H1 (cell line): ENCODE results near the gene HMOX2. TPM values are rescaled to one million over a fixed set of nuclear protein-coding genes. Genes with fewer than 3 reads are reported as not detected.

ENCODE experiments used
- CHD2 ChIP-seq: IDR thresholded peaks from 2 replicates; pipeline ENCODE4 v1.6.1; 2012; ENCODE audit warnings: low read length, improper control_type of control experiment
- CTBP2 ChIP-seq: IDR thresholded peaks from 2 replicates; pipeline ENCODE4 v1.7.0; 2011; ENCODE audit warnings: borderline replicate concordance, mild to moderate bottlenecking, moderate library complexity, mixed read lengths, low read length; ENCODE audit not compliant: insufficient read depth, insufficient read length
- CTCF ChIP-seq, 3 experiments: IDR thresholded peaks; 1 replicate in 2 of 3; 2 replicates in 1 of 3; pipeline versions ENCODE4 v1.5.1 to v1.6.1; 2011; ENCODE audit warnings: low read length in 3 of 3, mild to moderate bottlenecking in 3 of 3, inconsistent platforms in 2 of 3, low read depth in 1 of 3, moderate library complexity in 1 of 3; ENCODE audit not compliant: insufficient read depth in 1 of 3; ENCODE audit errors: control extremely low read depth in 1 of 3
- GABPA ChIP-seq: IDR thresholded peaks from 2 replicates; pipeline ENCODE4 v1.6.1; 2011; ENCODE audit warnings: mild to moderate bottlenecking, low read length, moderate library complexity, borderline replicate concordance; ENCODE audit not compliant: insufficient read depth
- HDAC2 ChIP-seq, 2 experiments: fragments of 300-600 bp in 1 of 2; sonication (generic) in 1 of 2; IDR thresholded peaks; 2 replicates each; pipeline ENCODE4 v1.6.1; 2011 to 2012; ENCODE audit warnings: low read depth in 2 of 2, low read length in 2 of 2, mild to moderate bottlenecking in 2 of 2, moderate library complexity in 2 of 2, borderline replicate concordance in 1 of 2, inconsistent platforms in 1 of 2
- JUN ChIP-seq: IDR thresholded peaks from 2 replicates; pipeline ENCODE4 v1.6.1; 2011; ENCODE audit warnings: low read depth, mild to moderate bottlenecking, improper control_type of control experiment, low read length
- KDM1A ChIP-seq: fragments of 200-600, 300-600 bp; sonication (generic); IDR thresholded peaks from 2 replicates; pipeline ENCODE4 v1.7.1; 2016; ENCODE audit warnings: mild to moderate bottlenecking, low read length, borderline replicate concordance
- KDM4A ChIP-seq: IDR thresholded peaks from one replicate; pipeline ENCODE4 v1.7.1; 2012; ENCODE audit warnings: low read depth, mild to moderate bottlenecking, moderate library complexity, low read length, inconsistent platforms; ENCODE audit not compliant: severe bottlenecking
- MAX ChIP-seq: IDR thresholded peaks from 2 replicates; pipeline ENCODE4 v1.6.1; 2012; ENCODE audit warnings: inconsistent platforms
- NRF1 ChIP-seq: IDR thresholded peaks from 2 replicates; pipeline ENCODE4 v1.6.1; 2011; ENCODE audit warnings: mild to moderate bottlenecking, low read depth, low read length, improper control_type of control experiment
- POU5F1 ChIP-seq: IDR thresholded peaks from 2 replicates; pipeline ENCODE4 v1.6.1; 2011; ENCODE audit warnings: low read depth, mild to moderate bottlenecking, low read length, moderate library complexity
- RFX5 ChIP-seq: IDR thresholded peaks from 2 replicates; pipeline ENCODE4 v1.6.1; 2011; ENCODE audit warnings: low read depth, low read length, improper control_type of control experiment, borderline replicate concordance
- SIRT6 ChIP-seq: IDR thresholded peaks from one replicate; pipeline ENCODE4 v1.7.1; 2012; ENCODE audit warnings: low read length, inconsistent platforms
- SP4 ChIP-seq: IDR thresholded peaks from 2 replicates; pipeline ENCODE4 v1.6.1; 2012; ENCODE audit warnings: low read length, inconsistent platforms
- TAF1 ChIP-seq: IDR thresholded peaks from 2 replicates; pipeline ENCODE4 v1.6.1; 2011; ENCODE audit warnings: mild to moderate bottlenecking, low read depth, low read length
- TAF7 ChIP-seq: optimal IDR thresholded peaks from 2 replicates; pipeline ENCODE3; 2011; ENCODE audit warnings: low read depth, mild to moderate bottlenecking, inconsistent platforms, low read length, moderate library complexity, borderline replicate concordance
- TEAD4 ChIP-seq: IDR thresholded peaks from 2 replicates; pipeline ENCODE4 v1.6.1; 2012; ENCODE audit warnings: low read depth, low read length, inconsistent platforms, mixed read lengths
- polyA plus RNA-seq, 7 experiments: library from polyadenylated mRNA; depleted of rRNA in 3 of 7; stranded (reverse) in 5 of 7; unstranded in 2 of 7; fragments of >200 nt in 5 of 7; fragments of 200-250 nt in 2 of 7; gene quantifications; 1 replicate in 5 of 7; 2 replicates in 1 of 7; 4 replicates in 1 of 7; pipeline versions ENCODE4 v1.2.1 to v1.2.3, GENCODE V29; 2011 to 2013; ENCODE audit warnings: missing spikeins in 2 of 7, mixed read lengths in 2 of 7
- total RNA-seq: library from RNA; stranded (reverse); fragmentation: NEBNext Ultra II Directional; extraction: Animal tissue kit (Norgen Biotek cat#: 25700); gene quantifications from 2 replicates; pipeline ENCODE4 v1.2.1, GENCODE V29; 2021
- TF ChIP-seq, protein P1 (sequence below): IDR thresholded peaks from 2 replicates; pipeline ENCODE4 v1.6.1; 2012; ENCODE audit warnings: low read length, inconsistent platforms

Gene HMOX2
- total and polyA plus RNA-seq, 2 of the 8 experiments (the other 6 are each of a cell fraction or from before 2014, with no cell fraction given), result 36.5 to 48.4 TPM

DNA sequence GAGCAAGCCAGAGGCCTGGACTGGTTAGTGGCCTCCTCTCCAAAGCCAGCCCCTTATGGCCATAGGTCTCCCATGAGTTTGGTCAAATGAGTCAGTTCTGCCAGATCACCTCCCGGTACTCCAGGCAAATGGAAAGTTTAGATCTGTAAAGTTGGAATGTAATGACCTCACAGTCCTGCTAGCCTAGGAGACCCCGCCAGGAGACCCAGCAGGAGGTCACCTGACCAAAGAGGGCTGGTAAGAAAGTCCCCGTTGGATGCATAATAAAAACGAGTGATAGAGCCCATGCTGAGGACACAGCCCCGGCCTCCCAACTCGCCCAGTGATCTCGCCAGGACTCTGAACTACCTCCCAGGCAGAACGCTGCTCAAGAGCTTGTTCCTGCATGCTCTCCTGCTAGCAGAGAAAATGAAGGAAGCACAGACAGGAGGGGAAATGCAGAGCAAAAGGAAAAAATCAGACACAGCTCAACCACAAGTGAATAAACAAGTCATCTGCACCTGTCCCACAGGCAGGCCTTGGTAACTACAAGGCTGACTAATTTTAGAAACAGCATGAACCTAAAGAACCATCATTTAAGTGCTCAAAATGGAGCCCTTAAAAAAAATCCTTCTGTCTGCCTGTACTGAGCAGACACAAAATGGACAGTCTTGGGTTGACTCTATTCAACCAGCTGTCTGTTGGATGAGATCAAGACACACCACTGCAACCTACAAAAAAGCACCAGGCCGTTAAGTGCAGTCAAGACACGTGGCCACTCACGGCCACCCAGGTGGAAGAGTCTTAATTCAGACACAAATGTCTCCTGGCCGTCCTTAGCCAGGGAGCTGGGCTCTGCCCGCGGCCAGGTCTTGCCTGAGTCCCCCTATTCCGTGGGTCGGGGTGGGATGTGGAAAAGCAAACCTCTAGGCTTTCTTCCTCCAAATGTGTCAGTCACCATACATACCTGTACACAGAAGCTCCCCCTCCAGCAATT, 53.2 kb downstream of the HMOX2 start (continued):
- TF ChIP-seq TAF1 (0 out of 2 replicates have a peak, but pooled peaks have one; percentile 17), POU5F1 (no peak), HDAC2 (IDR thresholded peaks at IDR 0.05; ENCODE audit: borderline replicate concordance in 1 of 2, low read depth in 2 of 2, low read length in 2 of 2) (0 out of 4 replicates have a peak, but pooled peaks of 1 of the 2 experiments have one; percentile 72), KDM4A (no peak), JUN (0 out of 2 replicates have a peak, but pooled peaks have one; percentile 27), SP4 (no peak), RFX5 (no peak), KDM1A (no peak), TEAD4 (no peak), TAF7 (peak; percentile 22), CTCF (IDR thresholded peaks at IDR 0.05; ENCODE audit: control extremely low read depth in 1 of 3, insufficient read depth in 1 of 3, low read depth in 1 of 3, low read length in 3 of 3) (0 out of 4 replicates have a peak, but pooled peaks of 1 of the 3 experiments have one; percentile 2), CTBP2 (no peak), NRF1 (no peak), SIRT6 (no peak), MAX (peak; percentile 54; the same call in 1 of the 2 replicates), CHD2 (no peak), GABPA (no peak)
- TF ChIP-seq, protein P1, sequence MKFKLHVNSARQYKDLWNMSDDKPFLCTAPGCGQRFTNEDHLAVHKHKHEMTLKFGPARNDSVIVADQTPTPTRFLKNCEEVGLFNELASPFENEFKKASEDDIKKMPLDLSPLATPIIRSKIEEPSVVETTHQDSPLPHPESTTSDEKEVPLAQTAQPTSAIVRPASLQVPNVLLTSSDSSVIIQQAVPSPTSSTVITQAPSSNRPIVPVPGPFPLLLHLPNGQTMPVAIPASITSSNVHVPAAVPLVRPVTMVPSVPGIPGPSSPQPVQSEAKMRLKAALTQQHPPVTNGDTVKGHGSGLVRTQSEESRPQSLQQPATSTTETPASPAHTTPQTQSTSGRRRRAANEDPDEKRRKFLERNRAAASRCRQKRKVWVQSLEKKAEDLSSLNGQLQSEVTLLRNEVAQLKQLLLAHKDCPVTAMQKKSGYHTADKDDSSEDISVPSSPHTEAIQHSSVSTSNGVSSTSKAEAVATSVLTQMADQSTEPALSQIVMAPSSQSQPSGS, result peak; percentile 94
